ENCODE results near the gene CORO2B. TPM values are rescaled to one million over a fixed set of nuclear protein-coding genes. Genes with fewer than 3 reads are reported as not detected.

The CORO2B gene
- total and polyA plus RNA-seq, 2 of the 13 experiments (the other 11 are each of a cell fraction or from before 2014, with no cell fraction given): 0.35 to 0.63 TPM

DNA sequence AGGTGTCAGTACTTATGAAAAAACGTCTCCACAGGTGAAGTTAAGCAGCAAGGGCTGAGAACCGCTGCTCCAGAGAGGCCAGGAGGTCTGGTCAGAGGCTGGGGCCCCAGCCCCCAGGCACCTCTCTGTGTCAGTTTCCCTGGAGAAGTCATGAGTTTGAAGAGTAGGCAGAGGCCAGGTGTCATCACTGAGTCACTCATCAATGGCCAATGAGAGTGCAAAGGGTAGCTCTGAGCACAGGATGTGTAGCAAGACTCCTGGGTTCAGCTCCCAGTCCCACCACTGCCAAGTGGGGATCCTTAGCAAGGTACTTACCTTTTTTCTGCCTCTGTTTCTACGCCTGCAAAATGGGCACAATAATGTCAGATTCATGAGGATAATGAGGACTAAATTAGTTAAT is 47.9 kb downstream of the CORO2B start:
- no peak for FAIRE-seq
- H3K36me3 ChIP-seq (replicated peaks in 1 of 2; ENCODE audit: control insufficient read depth in 1 of 2, insufficient read depth in 2 of 2, low read length in 2 of 2): no peaks in the 10 kb centered on the region
- H3K4me2 ChIP-seq (ENCODE audit: low read depth, low read length): no peak overlapping the region
- no peak overlapping the region for H3K27ac ChIP-seq (ENCODE audit: extremely low read length, insufficient read depth, low read length)
- intact Hi-C loops (cut with micrococcal nuclease; ENCODE audit: unreplicated experiment) (no loop called here), in situ Hi-C loops (cut with HindIII; ENCODE audit: extremely low pct_ligation_motif_present, low pct_unique_long_range_greater_than_20kb) (no loop called here)
- WGBS (ENCODE audit: low lambda C conversion rate): 16% methylated on average over 3 of the region's 3 CpGs
- no peaks in the 10 kb centered on the region for H4K20me1 ChIP-seq (ENCODE audit: insufficient read depth, low read length)
- ChIA-PET CTCF (ENCODE audit: low intra/inter-chr PET ratio, low total read pairs) (no interaction called here), POLR2A (no interaction called here)
- H3K9me3 ChIP-seq (ENCODE audit: low read length): no peaks in the 10 kb centered on the region
- no TSS peak for BruUV-seq (replicated peaks)
- no peak overlapping the region for H2AFZ ChIP-seq (ENCODE audit: low read length)
- ATAC-seq: no peak
- no peak for DNase-seq (ENCODE audit: low spot score)
- 0 out of 2 replicates have a peak, but pooled peaks have one; percentile 12 for TF ChIP-seq ZNF629 (CRISPR knock-in tag; conservative IDR thresholded peaks at IDR 0.05)
- no peak for TF ChIP-seq ZSCAN21 (CRISPR knock-in tag; IDR thresholded peaks at IDR 0.05; ENCODE audit: borderline replicate concordance)
- no peak overlapping the region for H3K9ac ChIP-seq (ENCODE audit: insufficient read depth, low read depth, low read length)
- H3K79me2 ChIP-seq (ENCODE audit: insufficient read depth, low read length): no peaks in the 10 kb centered on the region
- peaks cover 0 to 3% of the 10 kb centered on the region in 2 experiments; a peak in 2 of 5 replicates for H3K27me3 ChIP-seq (ENCODE audit: control insufficient read depth in 1 of 2, insufficient read depth in 2 of 2, low read length in 2 of 2)
- H3K4me3 ChIP-seq (replicated peaks in 1 of 3; ENCODE audit: insufficient read depth in 1 of 3, low read depth in 2 of 3, low read length in 3 of 3): no peak overlapping the region
- H3K4me1 ChIP-seq (ENCODE audit: insufficient read depth, low read length): peaks cover 7% of the 10 kb centered on the region; the same call in 1 of the 2 replicates

DNA sequence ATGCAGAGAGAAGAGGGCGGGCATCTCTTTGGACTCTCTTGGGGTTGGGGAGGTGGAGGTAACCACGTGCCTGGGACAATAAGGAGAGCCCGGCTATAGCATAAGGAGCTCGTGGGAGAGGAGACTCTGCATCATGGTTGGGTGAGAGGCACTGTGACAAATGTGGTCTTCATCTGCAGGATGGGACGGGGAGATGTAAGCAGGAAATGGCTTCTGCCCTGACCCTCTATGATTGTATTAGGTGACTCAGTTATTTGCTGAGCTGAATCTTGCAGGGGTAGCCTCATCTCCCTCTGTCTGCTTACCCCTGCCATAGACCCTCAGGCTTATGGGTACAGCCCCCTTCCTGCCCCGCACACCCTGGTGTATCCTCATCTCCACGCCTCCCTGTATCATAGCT is 48.7 kb downstream of the CORO2B start:
- H3K4me3 ChIP-seq (replicated peaks in 1 of 3; ENCODE audit: insufficient read depth in 1 of 3, low read depth in 2 of 3, low read length in 3 of 3): no peak overlapping the region
- no peak overlapping the region for H2AFZ ChIP-seq (ENCODE audit: low read length)
- no TSS peak for BruUV-seq (replicated peaks)
- TF ChIP-seq GFI1 (CRISPR knock-in tag; IDR thresholded peaks at IDR 0.05; ENCODE audit: borderline replicate concordance): no peak
- no peak for FAIRE-seq
- intact Hi-C loops (cut with micrococcal nuclease; ENCODE audit: unreplicated experiment): no loop called here
- H3K4me1 ChIP-seq (ENCODE audit: insufficient read depth, low read length): peaks cover 7% of the 10 kb centered on the region; the same call in 1 of the 2 replicates
- no peak for DNase-seq (ENCODE audit: low spot score)
- WGBS (ENCODE audit: low lambda C conversion rate): 33% methylated on average over 7 of the region's 7 CpGs
- no peak for ATAC-seq
- H3K4me2 ChIP-seq (ENCODE audit: low read depth, low read length): no peak overlapping the region
- no peak overlapping the region for H3K9ac ChIP-seq (ENCODE audit: insufficient read depth, low read depth, low read length)
- H3K79me2 ChIP-seq (ENCODE audit: insufficient read depth, low read length): no peaks in the 10 kb centered on the region
- no peaks in the 10 kb centered on the region for H3K9me3 ChIP-seq (ENCODE audit: low read length)
- H3K36me3 ChIP-seq (replicated peaks in 1 of 2; ENCODE audit: control insufficient read depth in 1 of 2, insufficient read depth in 2 of 2, low read length in 2 of 2): no peaks in the 10 kb centered on the region
- H3K27me3 ChIP-seq (ENCODE audit: control insufficient read depth in 1 of 2, insufficient read depth in 2 of 2, low read length in 2 of 2): peaks cover 0 to 3% of the 10 kb centered on the region in 2 experiments; a peak in 2 of 5 replicates
- H4K20me1 ChIP-seq (ENCODE audit: insufficient read depth, low read length): no peaks in the 10 kb centered on the region
- POLR2A ChIA-PET: no interaction called here
- CTCF ChIA-PET (ENCODE audit: low intra/inter-chr PET ratio, low total read pairs): no interaction called here
- H3K27ac ChIP-seq (ENCODE audit: extremely low read length, insufficient read depth, low read length): no peak overlapping the region
- in situ Hi-C loops (cut with HindIII; ENCODE audit: extremely low pct_ligation_motif_present, low pct_unique_long_range_greater_than_20kb): no loop called here

Measured in HepG2 (cell line).